Ramos (cell line): ENCODE measurements around the gene SPPL3.

ENCODE experiments used
- in situ Hi-C: fragments of 300-500 bp; cut with MboI; formaldehyde crosslinking; loops from one replicate; pipeline ENCODE4 v1.14.3; 2022; ENCODE audit warnings: low sequenced_read_pairs; ENCODE audit not compliant: unreplicated experiment

SPPL3 gene

DNA sequence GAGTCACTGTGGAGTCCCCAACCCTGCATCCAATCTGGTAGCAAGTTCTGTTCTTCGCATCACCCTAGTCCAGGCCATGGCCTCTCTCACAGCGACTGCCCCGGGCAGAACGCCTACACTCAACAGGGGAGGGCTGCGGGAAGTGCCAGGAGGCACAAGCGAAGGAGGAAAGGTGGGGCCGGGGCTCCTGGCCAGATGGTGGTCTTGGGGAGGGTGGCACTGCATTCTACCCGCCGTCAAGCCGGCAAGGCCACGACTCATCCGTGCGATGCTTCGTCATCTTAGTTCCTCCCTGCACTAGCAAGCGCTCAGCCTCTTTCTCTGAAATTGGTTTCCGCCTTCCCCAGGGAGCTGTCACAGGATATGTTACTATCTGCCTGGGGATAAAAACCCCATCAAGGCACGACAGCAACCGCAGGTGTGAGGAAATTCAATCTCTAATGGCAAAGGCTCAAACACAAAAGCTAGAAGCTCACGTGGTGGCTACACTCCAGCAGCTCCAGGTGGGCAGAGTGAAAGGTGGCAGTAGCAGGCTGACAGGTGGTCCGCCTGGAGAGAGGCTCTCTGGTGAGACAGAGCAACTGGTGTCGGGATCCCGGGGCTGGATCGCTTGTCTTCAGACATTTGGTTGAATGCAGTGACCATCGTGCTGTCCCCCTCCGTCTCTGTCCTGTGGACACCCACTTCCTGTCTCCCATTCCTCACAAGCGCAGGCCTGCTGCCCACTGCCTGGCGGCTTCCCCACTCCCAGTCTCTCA is 144.4 kb downstream of the SPPL3 start:
- in situ Hi-C loops = no loop called here

DNA sequence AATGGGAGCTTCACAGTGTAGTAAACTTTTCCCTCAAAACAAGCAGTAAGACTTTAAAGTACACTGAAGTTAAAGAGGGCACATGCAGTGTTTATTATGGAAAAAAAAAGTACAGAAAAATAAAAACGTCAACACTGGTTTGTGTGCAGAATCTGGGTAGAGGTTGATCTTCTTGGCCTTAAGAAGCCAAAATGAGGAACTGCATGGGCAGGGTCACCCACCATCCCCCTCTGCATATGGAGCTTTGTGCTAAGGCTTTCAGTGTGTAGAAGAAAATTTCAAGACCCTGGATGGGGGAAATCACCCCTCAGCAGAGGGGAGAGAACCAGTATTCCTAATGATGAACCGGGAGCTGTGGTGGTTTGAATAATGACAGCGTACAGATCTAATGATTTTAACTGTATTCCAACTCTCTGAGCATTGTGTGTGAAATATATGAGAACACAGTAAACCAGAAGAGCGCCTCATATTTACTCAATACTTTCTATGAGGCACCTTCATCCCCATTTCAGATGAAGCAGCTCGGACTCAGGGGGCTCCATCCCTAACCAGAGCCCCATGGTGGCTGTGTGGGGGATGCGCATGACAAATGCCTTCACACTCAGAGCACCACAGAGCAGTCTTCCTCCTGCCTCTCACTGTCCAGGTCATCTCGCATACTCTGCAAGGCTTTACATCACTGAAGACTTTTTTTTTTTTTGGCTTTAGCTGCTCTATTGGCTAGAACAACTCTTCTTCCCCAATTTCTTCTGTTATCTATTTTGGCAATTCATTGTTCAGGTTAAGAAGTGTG is 145.2 kb downstream of the SPPL3 start:
- in situ Hi-C loops = no loop called here

GRCh38 chr12:120757949-120758348 is 146.2 kb downstream of the SPPL3 start:
- in situ Hi-C loops = no loop called here

GRCh38 chr12:120757226-120757742 is 146.9 kb downstream of the SPPL3 start:
- in situ Hi-C loops = no loop called here

- in situ Hi-C loops = no loop called here
These were observed 148.9 kb downstream of the SPPL3 start for GRCh38 chr12:120755269-120755668.

DNA sequence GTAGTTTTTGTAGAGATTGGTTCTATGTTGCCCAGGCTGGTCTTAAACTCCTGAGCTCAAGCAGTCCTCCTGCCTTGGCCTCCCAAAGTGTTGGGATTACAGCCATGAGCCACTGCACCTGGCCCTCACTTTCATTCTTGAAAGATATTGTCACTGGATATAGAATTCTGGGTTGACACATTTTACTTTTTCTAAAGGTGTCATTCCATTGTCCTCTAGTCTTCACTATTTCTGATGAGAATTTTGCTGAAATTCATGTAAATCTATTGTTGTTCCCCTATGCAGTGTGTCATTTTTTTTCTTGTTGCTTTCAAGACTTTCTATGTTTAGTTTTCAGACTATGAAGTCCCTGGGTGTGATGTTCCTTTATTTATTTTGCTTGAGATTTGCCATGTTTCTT is 149.4 kb downstream of the SPPL3 start:
- in situ Hi-C loops = no loop called here

- in situ Hi-C loops = no loop called here
These were observed 152.8 kb downstream of the SPPL3 start for GRCh38 chr12:120751389-120751788.

DNA sequence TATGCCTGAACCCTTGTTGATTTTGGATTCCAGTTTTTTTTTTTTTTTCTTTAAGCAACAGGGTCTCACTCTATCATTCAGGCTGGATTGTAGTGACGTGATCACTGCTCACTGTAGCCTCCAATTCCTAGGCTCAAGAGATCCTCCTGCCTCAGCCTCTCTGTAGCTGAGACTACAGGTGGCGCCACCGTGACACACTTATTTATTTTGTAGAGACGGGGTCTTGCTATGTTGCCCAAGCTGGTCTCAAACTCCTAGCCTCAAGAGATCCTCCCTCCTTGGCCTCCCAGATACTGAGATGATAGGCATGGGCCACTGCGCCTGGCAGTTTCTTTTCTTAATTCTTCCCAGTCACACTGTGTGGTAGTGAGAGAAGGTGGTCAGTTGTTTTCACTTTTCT is 153.4 kb downstream of the SPPL3 start:
- in situ Hi-C loops = no loop called here

DNA sequence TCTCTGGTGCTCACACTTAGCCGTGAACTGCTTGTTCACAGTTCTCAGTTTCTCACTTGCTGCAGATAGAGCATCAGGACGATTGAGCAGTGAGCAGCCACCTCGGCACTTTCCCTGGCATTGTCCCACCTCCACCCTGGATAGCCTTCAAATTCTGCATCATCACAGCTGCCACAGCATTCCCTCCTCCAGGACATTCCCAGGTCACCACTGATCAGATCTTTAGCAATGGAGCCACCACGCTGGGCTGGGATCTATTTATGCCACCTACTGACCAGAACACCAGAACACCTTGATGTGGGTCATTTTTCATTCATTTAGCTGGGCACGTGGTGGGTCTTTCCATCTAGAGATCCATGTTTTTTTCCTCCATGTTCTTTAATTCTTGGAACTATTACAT is 154.9 kb downstream of the SPPL3 start:
- in situ Hi-C loops = no loop called here

DNA sequence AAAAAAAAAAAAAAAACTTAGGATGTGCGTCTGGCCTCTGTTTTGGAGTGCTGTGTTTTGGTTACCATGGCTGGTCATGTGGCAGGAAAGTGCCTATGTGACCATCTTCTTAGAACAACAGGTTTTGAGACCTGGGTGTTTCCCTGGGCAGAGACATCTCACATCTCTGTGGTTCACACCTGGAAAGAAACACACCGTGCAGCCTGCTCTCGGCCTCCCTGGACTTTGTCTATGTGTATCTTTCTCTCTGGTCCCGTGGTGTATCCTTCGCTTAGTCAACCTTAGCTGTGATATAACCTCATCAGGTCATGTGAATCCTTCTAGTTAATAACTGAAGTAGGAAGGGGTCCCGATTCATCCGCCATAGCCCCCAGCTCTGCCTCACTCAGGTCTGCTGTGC is 155.9 kb downstream of the SPPL3 start:
- in situ Hi-C loops = no loop called here

- in situ Hi-C loops = no loop called here
These were observed 159.2 kb downstream of the SPPL3 start for GRCh38 chr12:120744922-120745493.

DNA sequence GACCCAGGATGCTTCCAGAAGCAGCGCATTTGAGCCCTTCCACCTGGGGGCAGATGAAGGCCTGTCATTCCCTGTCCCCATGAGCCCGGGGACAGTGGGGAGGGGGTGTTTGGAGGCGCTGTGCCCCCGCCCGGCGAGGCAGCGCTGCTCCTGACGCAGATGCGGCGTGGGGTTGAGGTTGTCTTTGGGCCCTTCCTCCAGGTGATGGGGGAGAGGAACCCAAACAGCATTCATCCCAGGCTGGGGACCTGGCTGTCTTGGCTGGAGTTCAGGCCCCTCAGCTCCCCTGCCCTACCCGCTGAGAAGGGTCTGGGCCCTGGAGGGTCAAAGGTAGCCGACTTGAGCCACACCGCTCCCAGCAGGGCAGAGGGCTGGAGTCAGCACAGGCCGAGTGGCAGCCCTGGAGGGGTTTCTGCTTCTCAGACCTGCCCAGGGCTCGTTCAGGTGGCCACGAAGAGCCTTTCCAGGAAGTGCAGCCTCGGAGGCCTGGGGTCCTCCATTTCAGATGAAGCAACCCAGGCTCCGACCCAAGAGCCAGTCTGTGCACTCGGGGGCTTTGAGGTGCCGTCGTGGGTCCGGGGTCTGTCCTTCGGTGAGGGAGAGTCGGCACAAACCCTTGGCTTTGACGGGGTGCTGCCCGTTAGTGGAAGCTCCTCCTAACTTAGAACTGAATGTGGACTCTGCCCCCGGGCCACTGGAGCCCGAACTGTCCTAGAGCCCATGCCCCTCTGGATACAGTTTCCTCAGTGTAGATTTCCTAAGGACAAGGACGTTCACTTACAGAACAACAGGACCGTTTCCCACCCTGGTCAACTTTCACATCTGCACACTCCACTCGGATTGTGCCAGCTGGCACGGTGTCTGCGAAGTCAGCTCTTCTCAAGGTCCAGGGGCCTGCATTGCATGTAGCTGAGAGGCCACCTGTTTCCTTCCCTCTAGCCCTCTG is 162.4 kb downstream of the SPPL3 start:
- in situ Hi-C loops = no loop called here

DNA sequence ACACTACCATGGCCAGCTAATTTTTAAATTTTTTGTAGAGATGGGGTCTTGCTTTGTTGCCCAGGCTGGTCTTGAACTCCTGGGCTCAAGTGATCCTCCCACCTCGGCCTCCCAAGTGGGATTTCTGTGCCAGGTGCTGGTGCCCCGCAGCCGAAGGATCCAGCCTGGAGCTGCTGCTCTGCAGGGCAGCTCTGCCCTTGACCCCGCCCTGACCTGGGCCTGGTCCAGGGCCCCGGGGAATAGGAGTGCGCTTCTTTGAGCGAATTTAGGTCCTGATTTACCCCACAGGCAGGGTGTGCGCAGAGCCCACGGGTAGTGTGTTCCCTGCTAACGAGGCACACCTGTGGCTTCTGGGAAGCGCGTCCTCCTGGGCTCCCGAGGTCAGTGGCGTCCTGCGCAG is 163.3 kb downstream of the SPPL3 start:
- in situ Hi-C loops = no loop called here

DNA sequence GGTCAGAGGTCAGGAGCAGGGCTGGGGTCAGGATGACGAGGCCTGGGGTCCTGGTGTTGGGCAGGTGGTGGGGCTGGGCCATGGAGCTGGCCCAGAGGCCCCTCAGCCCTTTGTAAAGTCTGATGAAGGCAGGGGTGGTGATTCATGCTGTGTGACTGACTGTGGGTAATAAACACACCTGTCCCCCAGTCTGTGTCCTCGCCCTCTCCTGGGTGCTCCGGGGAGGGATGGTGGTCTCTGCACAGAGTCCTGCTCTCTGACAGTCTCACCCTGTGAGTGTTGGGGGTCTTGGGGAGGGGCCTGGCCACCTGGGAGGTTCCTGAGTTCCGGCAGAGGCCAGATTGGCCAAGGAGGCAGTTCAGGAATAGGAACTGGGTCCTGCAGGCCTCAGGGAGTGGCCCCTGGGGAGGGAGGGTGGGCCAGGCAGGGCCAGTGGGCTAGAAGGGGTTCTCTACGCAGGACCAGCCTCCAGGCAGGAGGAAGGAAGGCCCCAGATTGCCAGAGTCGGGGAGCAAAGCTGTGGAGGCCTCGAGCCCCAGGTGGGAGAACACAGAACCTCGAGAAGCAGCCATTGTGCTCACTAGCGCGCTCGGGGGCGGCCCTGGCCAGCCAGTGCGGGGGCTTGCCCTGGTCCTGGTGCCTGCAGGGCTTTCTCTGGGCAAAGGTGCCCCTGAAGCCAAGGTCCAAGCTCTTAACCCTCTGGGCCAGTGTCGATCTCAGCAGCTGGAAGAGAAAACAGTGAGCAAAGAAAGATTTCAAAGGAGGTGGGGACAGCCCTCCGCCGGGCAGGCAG is 164.1 kb downstream of the SPPL3 start:
- in situ Hi-C loops = no loop called here

DNA sequence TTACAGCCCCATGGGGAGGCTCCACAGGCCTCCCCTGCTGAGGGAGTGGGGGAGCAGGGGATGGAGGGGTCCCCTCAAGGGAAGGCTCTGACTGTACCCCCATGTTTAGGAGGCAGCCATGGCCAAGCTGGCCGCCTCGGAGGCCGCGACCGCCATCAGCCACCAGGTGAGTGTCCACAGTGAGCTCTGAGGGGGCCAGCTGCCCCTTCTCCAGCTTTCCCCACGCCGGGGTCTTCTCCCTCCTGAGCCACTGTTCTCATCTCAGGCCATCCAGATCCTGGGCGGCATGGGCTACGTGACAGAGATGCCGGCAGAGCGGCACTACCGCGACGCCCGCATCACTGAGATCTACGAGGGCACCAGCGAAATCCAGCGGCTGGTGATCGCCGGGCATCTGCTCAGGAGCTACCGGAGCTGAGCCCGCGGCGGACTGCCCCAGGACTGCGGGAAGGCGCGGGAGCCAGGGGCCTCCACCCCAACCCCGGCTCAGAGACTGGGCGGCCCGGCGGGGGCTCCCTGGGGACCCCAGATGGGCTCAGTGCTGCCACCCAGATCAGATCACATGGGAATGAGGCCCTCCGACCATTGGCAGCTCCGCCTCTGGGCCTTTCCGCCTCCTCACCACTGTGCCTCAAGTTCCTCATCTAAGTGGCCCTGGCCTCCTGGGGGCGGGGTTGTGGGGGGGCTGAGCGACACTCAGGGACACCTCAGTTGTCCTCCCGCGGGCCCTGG is 165.0 kb downstream of the SPPL3 start:
- in situ Hi-C loops = no loop called here

GRCh38 chr12:120738252-120739030 is 165.7 kb downstream of the SPPL3 start:
- in situ Hi-C loops = no loop called here

DNA sequence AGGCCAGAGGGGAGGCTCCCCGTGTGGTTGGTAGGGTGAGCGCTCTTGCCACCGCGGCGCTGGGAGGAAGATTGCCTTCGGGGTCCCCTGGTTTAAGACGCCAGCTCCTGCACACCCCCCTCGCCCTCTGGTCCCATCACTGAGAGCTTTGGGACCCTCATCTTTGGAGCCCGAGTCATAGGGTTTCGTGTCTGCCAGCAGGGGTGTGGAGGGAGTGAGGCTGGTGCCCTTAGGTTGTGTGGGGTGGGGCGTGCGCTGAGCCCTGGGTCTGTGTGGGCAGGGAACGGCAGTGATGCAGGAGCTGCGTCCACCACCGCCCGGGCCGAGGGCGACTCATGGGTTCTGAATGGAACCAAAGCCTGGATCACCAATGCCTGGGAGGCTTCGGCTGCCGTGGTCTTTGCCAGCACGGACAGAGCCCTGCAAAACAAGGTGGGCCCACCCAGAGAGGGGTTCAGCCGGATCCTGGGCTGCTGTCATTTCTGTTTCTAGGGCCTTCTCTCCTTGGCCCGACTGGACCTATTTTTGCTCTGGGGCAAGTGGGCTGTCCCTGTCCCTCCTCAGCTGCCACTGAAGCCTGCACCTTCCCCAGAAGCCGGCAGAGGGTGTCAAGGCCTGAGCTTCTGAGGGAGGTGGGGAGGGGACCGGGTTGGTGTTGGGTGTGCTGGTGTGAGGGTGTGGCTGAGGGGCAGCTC is 166.5 kb downstream of the SPPL3 start:
- in situ Hi-C loops = no loop called here
